Measurements from ENCODE around the gene SPEM2. TPM values are rescaled to one million over a fixed set of nuclear protein-coding genes. Genes with fewer than 3 reads are reported as not detected.

The SPEM2 gene
- total RNA-seq, 5 donors from 2014 or later (not counting 1 experiment from before 2014, with no cell fraction given) = not detected

DNA sequence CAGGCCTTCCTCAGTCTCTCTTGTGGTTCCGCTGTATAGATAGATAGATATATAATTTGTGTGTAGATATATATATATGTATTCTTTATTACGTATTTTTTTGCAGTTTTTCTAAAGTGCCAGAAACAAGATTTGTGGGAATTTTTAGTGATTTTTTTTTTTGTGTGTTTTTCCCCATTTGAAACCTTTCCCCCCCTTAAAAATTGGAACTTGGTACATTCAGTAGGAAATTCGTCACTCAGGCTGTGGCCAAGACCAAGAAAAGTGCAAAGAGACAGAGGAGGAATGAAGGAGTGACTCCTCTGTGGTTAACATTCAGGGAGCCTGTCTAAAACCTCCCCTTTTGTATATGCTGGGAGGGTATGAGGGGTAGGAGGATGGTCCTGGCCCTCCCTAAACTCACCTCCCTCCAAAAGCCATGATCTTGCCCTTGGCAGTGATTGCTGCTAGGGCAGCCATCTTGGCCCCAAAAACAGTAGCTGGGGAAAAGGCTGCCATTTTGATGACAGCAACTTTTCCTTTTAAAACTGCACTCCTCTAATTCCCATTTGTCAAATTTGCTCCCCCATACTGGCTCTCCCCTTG lies 34.6 kb downstream of the SPEM2 start:
- WGBS (ENCODE audit: insufficient coverage) = no CpG with 5 or more reads among the region's 3 CpGs
- H3K27me3 ChIP-seq (replicated peaks in 1 of 2; ENCODE audit: control insufficient read depth in 2 of 2, extremely low read depth in 1 of 2, insufficient read depth in 2 of 2, low read length in 1 of 2) = no peaks in the 10 kb centered on the region
- no peak overlapping the region for H3K4me3 ChIP-seq (ENCODE audit: control insufficient read depth in 1 of 2, extremely low read depth in 1 of 2, low read length in 1 of 2)
- Mint-ChIP-seq H3K4me3 (no peak overlapping the region), H3K27me3 (no peaks in the 10 kb centered on the region), H3K27ac (peak overlapping the region in 1 of 2 donors; percentile 58), H3K9me3 (no peaks in the 10 kb centered on the region), H3K36me3 (peaks cover 6% of the 10 kb centered on the region), H3K4me1 (peaks cover 10 to 22% (median 16%) of the 10 kb centered on the region in 3 donors)
- peaks cover 2 to 20% of the 10 kb centered on the region in 2 donors for H3K36me3 ChIP-seq (ENCODE audit: control insufficient read depth in 2 of 2, extremely low read depth in 1 of 2, insufficient read depth in 1 of 2, low read length in 1 of 2)
- peaks cover 0 to 10% of the 10 kb centered on the region in 2 experiments for H3K4me1 ChIP-seq (ENCODE audit: control insufficient read depth in 1 of 2, extremely low read depth in 1 of 2, insufficient read depth in 2 of 2, low read length in 2 of 2)
- ATAC-seq (replicated peaks in 1 of 4) = no peak
- POLR2A ChIA-PET = interaction anchor here in 1 of 2 donors (0.6 kb wide), 1 partner anchor 35 kb away, joined by 3 read pairs; no protein-coding TSS in a partner anchor
- H3K27ac ChIP-seq (ENCODE audit: low read length) = no peak overlapping the region
- CTCF ChIA-PET = interaction anchor here in 1 of 2 donors (0.7 kb wide), 1 partner anchor 16 kb away, joined by 3 read pairs; no protein-coding TSS in a partner anchor
- no peak for DNase-seq
- H3K9me3 ChIP-seq = no peaks in the 10 kb centered on the region

DNA sequence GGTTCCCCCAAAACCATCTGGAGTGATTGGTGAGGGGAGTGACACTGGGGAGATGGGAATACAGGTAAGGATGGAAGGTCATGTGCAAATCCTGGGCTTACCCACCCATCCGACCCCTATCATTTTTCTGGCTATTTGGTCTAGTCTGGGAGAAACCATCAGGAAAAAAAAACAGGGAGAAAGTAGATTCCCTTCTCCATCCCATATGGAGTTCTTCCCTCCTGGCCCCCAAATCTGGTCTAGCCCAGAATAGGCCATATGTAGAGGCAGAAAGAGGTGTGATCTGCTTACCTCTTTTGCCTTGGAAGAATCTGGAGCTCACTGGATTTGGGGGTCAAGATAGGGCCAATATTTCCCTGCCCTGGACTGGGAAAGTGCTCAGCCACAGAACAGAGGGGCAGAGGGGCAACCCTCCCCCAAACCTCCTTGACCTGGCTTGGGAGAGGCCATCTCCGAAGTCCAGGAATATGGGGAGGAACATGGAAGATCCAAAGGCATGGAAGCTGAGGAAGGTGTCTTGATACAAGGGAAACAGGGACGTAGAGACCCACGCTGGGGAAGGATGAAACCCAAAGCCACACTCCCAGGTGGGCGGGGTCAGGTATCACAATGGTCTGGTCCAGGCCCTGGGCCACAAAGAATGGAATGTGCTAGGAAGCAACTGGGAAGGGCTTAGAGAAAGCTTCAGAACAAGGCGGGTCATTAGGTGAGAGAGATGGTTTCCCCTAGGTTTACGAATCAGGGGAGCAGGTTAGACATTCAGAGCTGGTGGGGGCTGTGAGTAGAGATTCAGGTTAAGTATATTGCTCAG lies 35.6 kb downstream of the SPEM2 start:
- WGBS (ENCODE audit: insufficient coverage) = 91% methylated on average over 5 of the region's 7 CpGs
- Mint-ChIP-seq H3K36me3 (peaks cover 8% of the 10 kb centered on the region), H3K9me3 (no peaks in the 10 kb centered on the region), H3K4me1 (peaks cover 7 to 18% (median 11%) of the 10 kb centered on the region in 3 donors), H3K4me3 (no peak overlapping the region), H3K27me3 (no peaks in the 10 kb centered on the region), H3K27ac (no peak overlapping the region)
- H3K9me3 ChIP-seq = no peaks in the 10 kb centered on the region
- ATAC-seq (replicated peaks in 1 of 4) = no peak
- peaks cover 2 to 30% of the 10 kb centered on the region in 2 donors for H3K36me3 ChIP-seq (ENCODE audit: control insufficient read depth in 2 of 2, extremely low read depth in 1 of 2, insufficient read depth in 1 of 2, low read length in 1 of 2)
- H3K4me1 ChIP-seq (ENCODE audit: control insufficient read depth in 1 of 2, extremely low read depth in 1 of 2, insufficient read depth in 2 of 2, low read length in 2 of 2) = peaks cover 0 to 8% of the 10 kb centered on the region in 2 experiments
- H3K27me3 ChIP-seq (replicated peaks in 1 of 2; ENCODE audit: control insufficient read depth in 2 of 2, extremely low read depth in 1 of 2, insufficient read depth in 2 of 2, low read length in 1 of 2) = no peaks in the 10 kb centered on the region
- DNase-seq = no peak
- ChIA-PET POLR2A (interaction anchor here in 1 of 2 donors (0.6 kb wide), 1 partner anchor 34 kb away, joined by 3 read pairs; no protein-coding TSS in a partner anchor), CTCF (interaction anchor here in 1 of 2 donors (0.7 kb wide), 1 partner anchor 15 kb away, joined by 3 read pairs; no protein-coding TSS in a partner anchor)
- no peak overlapping the region for H3K27ac ChIP-seq (ENCODE audit: low read length)
- no peak overlapping the region for H3K4me3 ChIP-seq (ENCODE audit: control insufficient read depth in 1 of 2, extremely low read depth in 1 of 2, low read length in 1 of 2)

- H3K4me3 ChIP-seq (ENCODE audit: control insufficient read depth in 1 of 2, extremely low read depth in 1 of 2, low read length in 1 of 2) = no peak overlapping the region
- Mint-ChIP-seq H3K27ac (no peak overlapping the region), H3K27me3 (no peaks in the 10 kb centered on the region), H3K36me3 (peaks cover 15% of the 10 kb centered on the region), H3K9me3 (no peaks in the 10 kb centered on the region), H3K4me1 (peaks cover 6 to 13% (median 8%) of the 10 kb centered on the region in 3 donors), H3K4me3 (no peak overlapping the region)
- WGBS (ENCODE audit: insufficient coverage) = 94% methylated on average over 31 of the region's 44 CpGs
- POLR2A ChIA-PET = interaction anchor here in 1 of 2 donors (0.6 kb wide), 1 partner anchor 17 kb away, joined by 4 read pairs; the partner anchor contains the start of gene ZBTB4
- CTCF ChIA-PET = interaction anchor here in 1 of 2 donors (0.6 kb wide), 1 partner anchor 107 kb away, joined by 3 read pairs; no protein-coding TSS in a partner anchor
- peak in 1 of 4 experiments; percentile 22 for ATAC-seq (replicated peaks in 1 of 4)
- DNase-seq = no peak
- no peak overlapping the region for H3K27ac ChIP-seq (ENCODE audit: low read length)
- no peaks in the 10 kb centered on the region for H3K9me3 ChIP-seq
- no peaks in the 10 kb centered on the region for H3K27me3 ChIP-seq (replicated peaks in 1 of 2; ENCODE audit: control insufficient read depth in 2 of 2, extremely low read depth in 1 of 2, insufficient read depth in 2 of 2, low read length in 1 of 2)
- H3K4me1 ChIP-seq (ENCODE audit: control insufficient read depth in 1 of 2, extremely low read depth in 1 of 2, insufficient read depth in 2 of 2, low read length in 2 of 2) = peaks cover 6 to 9% of the 10 kb centered on the region in 2 experiments
- H3K36me3 ChIP-seq (ENCODE audit: control insufficient read depth in 2 of 2, extremely low read depth in 1 of 2, insufficient read depth in 1 of 2, low read length in 1 of 2) = peaks cover 8 to 45% of the 10 kb centered on the region in 2 donors
Observed at GRCh38 chr17:7462474-7463371, 37.3 kb downstream of the SPEM2 start.

GRCh38 chr17:7463372-7463846 lies 38.0 kb downstream of the SPEM2 start:
- Histone ChIP-seq H3K4me1 (ENCODE audit: control insufficient read depth in 1 of 2, extremely low read depth in 1 of 2, insufficient read depth in 2 of 2, low read length in 2 of 2) (peaks cover 6 to 14% of the 10 kb centered on the region in 2 experiments), H3K36me3 (ENCODE audit: control insufficient read depth in 2 of 2, extremely low read depth in 1 of 2, insufficient read depth in 1 of 2, low read length in 1 of 2) (peaks cover 8 to 48% of the 10 kb centered on the region in 2 donors), H3K27me3 (replicated peaks in 1 of 2; ENCODE audit: control insufficient read depth in 2 of 2, extremely low read depth in 1 of 2, insufficient read depth in 2 of 2, low read length in 1 of 2) (no peaks in the 10 kb centered on the region), H3K4me3 (ENCODE audit: control insufficient read depth in 1 of 2, extremely low read depth in 1 of 2, low read length in 1 of 2) (no peak overlapping the region), H3K27ac (ENCODE audit: low read length) (no peak overlapping the region), H3K9me3 (no peaks in the 10 kb centered on the region)
- ChIA-PET CTCF (no interaction called here), POLR2A (no interaction called here)
- no peaks in the 10 kb centered on the region for H3K27me3 Mint-ChIP-seq
- H3K27ac Mint-ChIP-seq = no peak overlapping the region
- peak in 1 of 4 experiments; percentile 14 for ATAC-seq (replicated peaks in 1 of 4)
- peaks cover 15% of the 10 kb centered on the region for H3K36me3 Mint-ChIP-seq
- 100% methylated on average over 6 of the region's 14 CpGs for WGBS (ENCODE audit: insufficient coverage)
- H3K9me3 Mint-ChIP-seq = no peaks in the 10 kb centered on the region
- H3K4me1 Mint-ChIP-seq = peaks cover 8 to 14% (median 10%) of the 10 kb centered on the region in 3 donors
- H3K4me3 Mint-ChIP-seq = no peak overlapping the region
- DNase-seq = no peak

DNA sequence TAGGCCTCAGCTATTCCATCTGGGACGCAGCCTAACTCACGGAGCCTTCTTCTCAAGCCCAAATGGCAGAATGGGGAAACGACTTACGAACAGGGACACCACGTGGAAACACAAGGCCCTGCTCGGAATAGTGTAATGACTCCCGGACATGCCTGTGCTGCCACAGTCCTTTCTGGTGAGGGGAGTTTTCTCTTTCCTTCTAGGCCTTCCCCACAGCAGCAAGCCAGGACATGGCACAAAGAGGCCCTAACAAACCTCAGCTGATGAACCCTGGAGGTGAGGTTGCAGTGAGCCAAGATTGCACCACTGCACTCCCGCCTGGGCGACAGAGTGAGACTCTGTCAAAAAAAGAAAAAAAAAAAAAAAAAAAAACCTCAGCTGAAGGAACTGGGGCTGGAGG lies 38.7 kb downstream of the SPEM2 start:
- no peaks in the 10 kb centered on the region for H3K9me3 Mint-ChIP-seq
- ATAC-seq (replicated peaks in 1 of 4) = no peak
- no peak overlapping the region for H3K4me3 Mint-ChIP-seq
- Histone ChIP-seq H3K27ac (ENCODE audit: low read length) (no peak overlapping the region), H3K36me3 (ENCODE audit: control insufficient read depth in 2 of 2, extremely low read depth in 1 of 2, insufficient read depth in 1 of 2, low read length in 1 of 2) (peaks cover 8 to 50% of the 10 kb centered on the region in 2 donors), H3K27me3 (replicated peaks in 1 of 2; ENCODE audit: control insufficient read depth in 2 of 2, extremely low read depth in 1 of 2, insufficient read depth in 2 of 2, low read length in 1 of 2) (no peaks in the 10 kb centered on the region), H3K9me3 (no peaks in the 10 kb centered on the region), H3K4me1 (ENCODE audit: control insufficient read depth in 1 of 2, extremely low read depth in 1 of 2, insufficient read depth in 2 of 2, low read length in 2 of 2) (peaks cover 6 to 15% of the 10 kb centered on the region in 2 experiments), H3K4me3 (ENCODE audit: control insufficient read depth in 1 of 2, extremely low read depth in 1 of 2, low read length in 1 of 2) (no peak overlapping the region)
- H3K27ac Mint-ChIP-seq = no peak overlapping the region
- H3K4me1 Mint-ChIP-seq = peaks cover 12 to 19% (median 12%) of the 10 kb centered on the region in 3 donors
- no peaks in the 10 kb centered on the region for H3K27me3 Mint-ChIP-seq
- ChIA-PET POLR2A (interaction anchor here in 1 of 2 donors (0.9 kb wide), 1 partner anchor 21 kb away, joined by 3 read pairs; no protein-coding TSS in a partner anchor), CTCF (no interaction called here)
- H3K36me3 Mint-ChIP-seq = peaks cover 15% of the 10 kb centered on the region
- no peak for DNase-seq
- 97% methylated on average over 4 of the region's 9 CpGs for WGBS (ENCODE audit: insufficient coverage)
